ENCODE results near the gene UBL7.

The UBL7 gene

DNA sequence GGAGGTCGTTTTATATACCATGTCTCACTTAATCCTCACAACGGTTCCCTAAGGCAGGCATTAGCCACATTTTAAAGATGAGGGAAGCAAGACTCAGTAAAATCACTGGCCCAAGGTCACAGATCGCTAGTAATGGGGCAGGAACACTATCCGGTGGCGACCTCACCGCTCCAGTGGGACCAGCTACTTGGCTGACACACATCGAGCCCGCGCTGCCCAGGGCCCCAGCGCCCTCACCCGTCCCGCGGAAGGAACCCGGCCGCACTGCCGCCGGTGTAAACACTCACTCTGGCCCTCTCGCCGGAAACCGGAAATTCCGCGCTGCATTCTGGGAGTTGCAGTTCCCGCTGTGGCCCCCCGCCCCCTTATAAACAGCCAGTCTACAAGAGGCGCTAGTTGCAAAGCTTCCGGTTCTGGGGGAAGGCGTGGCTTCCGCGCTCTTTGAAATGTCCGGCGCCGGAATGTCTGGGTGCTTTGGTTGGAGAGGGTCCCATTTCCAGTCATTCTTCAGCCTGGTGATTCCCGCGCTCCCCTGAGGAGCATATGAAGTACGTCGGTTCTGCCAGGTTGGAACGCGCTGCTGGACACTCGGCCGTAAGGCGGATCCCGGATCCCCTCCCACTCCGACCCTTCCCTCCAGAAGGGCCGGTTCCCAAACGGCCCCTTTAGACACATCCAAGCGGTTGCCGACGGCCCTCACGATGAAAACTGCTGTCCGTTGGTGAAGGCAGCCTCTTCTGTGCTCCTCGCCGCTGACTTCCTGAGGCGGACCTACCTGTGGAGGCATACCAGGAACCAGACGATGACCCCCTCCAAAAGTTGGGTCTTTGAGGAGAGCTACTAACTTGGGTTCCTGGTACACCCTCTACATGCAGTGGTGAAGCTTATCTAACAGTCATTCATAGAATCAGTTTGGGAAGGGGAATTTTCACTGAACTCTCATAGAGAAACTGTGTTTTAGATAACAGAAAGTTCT, at the start of gene UBL7:
Gene UBL7, minus strand, starts transcription at position 290 of the 976 bp plus-strand sequence. CDS start 2,293 bp downstream, outside the sequence.
- Histone ChIP-seq H3K9me3 (ENCODE audit: insufficient read depth, low read length) (0 out of 2 replicates have a peak, but pooled peaks cover 2% of the 10 kb centered on the region), H4K20me1 (ENCODE audit: insufficient read depth, low read length) (0 out of 2 replicates have a peak, but pooled peaks cover 3% of the 10 kb centered on the region), H3K4me1 (ENCODE audit: low read length) (peaks cover 41% of the 10 kb centered on the region), H3K9ac (ENCODE audit: low read length) (peak within 1 kb of the TSS; percentile 98), H3K36me3 (replicated peaks; ENCODE audit: low read depth, low read length) (peaks cover 44% of the 10 kb centered on the region), H2AFZ (ENCODE audit: low read depth, low read length) (peak within 1 kb of the TSS; percentile 18; the same call in 1 of the 2 replicates), H3K4me2 (ENCODE audit: low read length) (peak within 1 kb of the TSS; percentile 74), H3K79me2 (ENCODE audit: low read length) (peaks cover 73% of the 10 kb centered on the region), H3K4me3 (ENCODE audit: low read length) (peak within 1 kb of the TSS; percentile 83), H3K27me3 (ENCODE audit: low read depth, low read length) (no peaks in the 10 kb centered on the region), H3K27ac (ENCODE audit: low read length) (peak within 1 kb of the TSS; percentile 97)
- TF ChIP-seq, protein P1, sequence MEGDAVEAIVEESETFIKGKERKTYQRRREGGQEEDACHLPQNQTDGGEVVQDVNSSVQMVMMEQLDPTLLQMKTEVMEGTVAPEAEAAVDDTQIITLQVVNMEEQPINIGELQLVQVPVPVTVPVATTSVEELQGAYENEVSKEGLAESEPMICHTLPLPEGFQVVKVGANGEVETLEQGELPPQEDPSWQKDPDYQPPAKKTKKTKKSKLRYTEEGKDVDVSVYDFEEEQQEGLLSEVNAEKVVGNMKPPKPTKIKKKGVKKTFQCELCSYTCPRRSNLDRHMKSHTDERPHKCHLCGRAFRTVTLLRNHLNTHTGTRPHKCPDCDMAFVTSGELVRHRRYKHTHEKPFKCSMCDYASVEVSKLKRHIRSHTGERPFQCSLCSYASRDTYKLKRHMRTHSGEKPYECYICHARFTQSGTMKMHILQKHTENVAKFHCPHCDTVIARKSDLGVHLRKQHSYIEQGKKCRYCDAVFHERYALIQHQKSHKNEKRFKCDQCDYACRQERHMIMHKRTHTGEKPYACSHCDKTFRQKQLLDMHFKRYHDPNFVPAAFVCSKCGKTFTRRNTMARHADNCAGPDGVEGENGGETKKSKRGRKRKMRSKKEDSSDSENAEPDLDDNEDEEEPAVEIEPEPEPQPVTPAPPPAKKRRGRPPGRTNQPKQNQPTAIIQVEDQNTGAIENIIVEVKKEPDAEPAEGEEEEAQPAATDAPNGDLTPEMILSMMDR (IDR thresholded peaks at IDR 0.05; ENCODE audit: low read depth, low read length): peak; percentile 37
- TF ChIP-seq EZH2phosphoT487 (IDR thresholded peaks at IDR 0.05; ENCODE audit: low read depth): no peak

DNA sequence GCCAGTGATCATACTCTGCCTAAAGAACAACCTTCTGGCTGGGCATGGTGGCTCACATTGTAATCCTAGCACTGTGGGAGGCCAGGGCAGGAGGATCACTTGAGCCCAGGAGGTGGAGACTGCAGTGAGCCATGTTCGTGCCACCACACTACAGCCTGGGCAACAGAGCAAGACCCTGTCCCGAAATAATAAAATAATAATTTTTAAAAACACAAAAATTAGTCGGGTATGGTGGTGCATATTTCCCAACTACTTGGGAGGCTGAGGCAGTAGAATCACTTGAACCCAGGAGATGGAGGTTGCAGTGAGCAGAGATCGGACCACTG, 45.5 kb upstream of the UBL7 start:
- Histone ChIP-seq H3K27ac (ENCODE audit: low read length) (no peak overlapping the region), H3K4me1 (ENCODE audit: low read length) (peaks cover 13% of the 10 kb centered on the region), H3K79me2 (ENCODE audit: low read length) (no peaks in the 10 kb centered on the region), H3K27me3 (ENCODE audit: low read depth, low read length) (no peaks in the 10 kb centered on the region), H4K20me1 (ENCODE audit: insufficient read depth, low read length) (no peaks in the 10 kb centered on the region), H3K4me2 (ENCODE audit: low read length) (no peak overlapping the region), H3K9me3 (ENCODE audit: insufficient read depth, low read length) (no peaks in the 10 kb centered on the region), H3K4me3 (ENCODE audit: low read length) (no peak overlapping the region), H3K36me3 (replicated peaks; ENCODE audit: low read depth, low read length) (peaks cover 6% of the 10 kb centered on the region), H3K9ac (ENCODE audit: low read length) (no peak overlapping the region), H2AFZ (ENCODE audit: low read depth, low read length) (no peak overlapping the region)
- no peak for TF ChIP-seq EZH2phosphoT487 (IDR thresholded peaks at IDR 0.05; ENCODE audit: low read depth)
- TF ChIP-seq, protein P1 (IDR thresholded peaks at IDR 0.05; ENCODE audit: low read depth, low read length): no peak

DNA sequence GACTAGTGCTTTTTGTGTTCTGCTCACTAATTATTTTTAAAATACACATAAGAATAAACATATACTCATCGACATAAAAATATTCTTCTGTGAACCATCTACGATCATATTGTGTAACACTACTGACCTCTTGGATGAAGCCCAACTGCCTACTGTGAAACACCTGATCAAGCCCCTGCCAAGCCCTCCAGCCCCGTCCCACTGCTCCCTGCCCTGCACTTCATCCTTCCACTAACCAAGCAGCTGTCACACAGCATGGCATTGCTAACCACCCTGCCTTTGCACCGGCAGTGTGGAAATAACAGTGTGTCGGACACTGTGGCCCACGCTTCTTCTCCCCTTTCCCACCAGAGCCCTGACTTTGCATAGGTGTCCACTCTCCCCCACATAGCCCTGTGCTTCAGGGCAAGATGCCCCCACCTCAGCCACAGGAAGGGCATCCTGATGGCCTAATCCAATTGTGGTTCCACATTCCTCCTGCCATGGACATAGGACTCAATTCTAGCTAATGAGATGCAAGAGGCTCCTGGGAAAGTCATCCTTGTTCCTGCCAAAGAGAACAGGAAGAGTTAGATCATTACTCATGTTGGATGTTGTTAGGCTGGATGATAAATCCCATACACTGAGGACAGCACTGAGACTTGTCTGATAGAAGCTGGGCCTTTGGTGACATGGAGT, 45.0 kb upstream of the UBL7 start:
- Histone ChIP-seq H3K4me2 (ENCODE audit: low read length) (no peak overlapping the region), H3K4me1 (ENCODE audit: low read length) (peaks cover 8% of the 10 kb centered on the region), H3K9ac (ENCODE audit: low read length) (no peak overlapping the region), H4K20me1 (ENCODE audit: insufficient read depth, low read length) (no peaks in the 10 kb centered on the region), H3K27me3 (ENCODE audit: low read depth, low read length) (no peaks in the 10 kb centered on the region), H3K36me3 (replicated peaks; ENCODE audit: low read depth, low read length) (peaks cover 6% of the 10 kb centered on the region), H3K27ac (ENCODE audit: low read length) (no peak overlapping the region), H3K4me3 (ENCODE audit: low read length) (no peak overlapping the region), H3K9me3 (ENCODE audit: insufficient read depth, low read length) (no peaks in the 10 kb centered on the region), H2AFZ (ENCODE audit: low read depth, low read length) (no peak overlapping the region), H3K79me2 (ENCODE audit: low read length) (no peaks in the 10 kb centered on the region)
- TF ChIP-seq, protein P1 (IDR thresholded peaks at IDR 0.05; ENCODE audit: low read depth, low read length): no peak
- no peak for TF ChIP-seq EZH2phosphoT487 (IDR thresholded peaks at IDR 0.05; ENCODE audit: low read depth)

DNA sequence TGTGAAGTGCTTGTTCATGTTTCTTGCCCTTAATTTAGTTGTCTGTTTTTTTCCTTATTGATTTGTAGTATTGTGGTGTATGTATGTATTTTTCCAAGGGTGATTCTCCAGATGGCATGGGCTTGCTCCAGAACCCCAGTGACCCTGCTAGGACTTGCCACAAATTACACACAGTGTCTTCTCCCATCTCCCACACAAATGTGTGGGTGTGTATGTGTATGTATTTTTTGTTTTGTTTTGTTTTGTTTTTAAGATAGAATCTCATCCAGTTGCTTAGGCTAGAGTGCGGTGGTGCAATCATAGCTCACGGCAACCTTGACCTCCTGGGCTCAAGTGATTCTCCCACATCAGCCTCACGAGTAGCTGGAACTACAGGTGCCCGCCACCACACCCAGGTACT, 43.9 kb upstream of the UBL7 start:
- no peaks in the 10 kb centered on the region for H3K79me2 ChIP-seq (ENCODE audit: low read length)
- no peaks in the 10 kb centered on the region for H4K20me1 ChIP-seq (ENCODE audit: insufficient read depth, low read length)
- peaks cover 6% of the 10 kb centered on the region for H3K36me3 ChIP-seq (replicated peaks; ENCODE audit: low read depth, low read length)
- H3K4me1 ChIP-seq (ENCODE audit: low read length): peaks cover 8% of the 10 kb centered on the region
- no peak overlapping the region for H3K27ac ChIP-seq (ENCODE audit: low read length)
- H3K9me3 ChIP-seq (ENCODE audit: insufficient read depth, low read length): no peaks in the 10 kb centered on the region
- H3K27me3 ChIP-seq (ENCODE audit: low read depth, low read length): no peaks in the 10 kb centered on the region
- H3K9ac ChIP-seq (ENCODE audit: low read length): no peak overlapping the region
- no peak overlapping the region for H3K4me2 ChIP-seq (ENCODE audit: low read length)
- H2AFZ ChIP-seq (ENCODE audit: low read depth, low read length): no peak overlapping the region
- no peak overlapping the region for H3K4me3 ChIP-seq (ENCODE audit: low read length)
- no peak for TF ChIP-seq EZH2phosphoT487 (IDR thresholded peaks at IDR 0.05; ENCODE audit: low read depth)
- TF ChIP-seq, protein P1 (IDR thresholded peaks at IDR 0.05; ENCODE audit: low read depth, low read length): no peak
